ENCODE results near the gene PDE4D. TPM values are rescaled to one million over a fixed set of nuclear protein-coding genes. Genes with fewer than 3 reads are reported as not detected.

The PDE4D gene
- total RNA-seq, 2 experiments from 2014 or later: 40.5 to 41.2 TPM

DNA sequence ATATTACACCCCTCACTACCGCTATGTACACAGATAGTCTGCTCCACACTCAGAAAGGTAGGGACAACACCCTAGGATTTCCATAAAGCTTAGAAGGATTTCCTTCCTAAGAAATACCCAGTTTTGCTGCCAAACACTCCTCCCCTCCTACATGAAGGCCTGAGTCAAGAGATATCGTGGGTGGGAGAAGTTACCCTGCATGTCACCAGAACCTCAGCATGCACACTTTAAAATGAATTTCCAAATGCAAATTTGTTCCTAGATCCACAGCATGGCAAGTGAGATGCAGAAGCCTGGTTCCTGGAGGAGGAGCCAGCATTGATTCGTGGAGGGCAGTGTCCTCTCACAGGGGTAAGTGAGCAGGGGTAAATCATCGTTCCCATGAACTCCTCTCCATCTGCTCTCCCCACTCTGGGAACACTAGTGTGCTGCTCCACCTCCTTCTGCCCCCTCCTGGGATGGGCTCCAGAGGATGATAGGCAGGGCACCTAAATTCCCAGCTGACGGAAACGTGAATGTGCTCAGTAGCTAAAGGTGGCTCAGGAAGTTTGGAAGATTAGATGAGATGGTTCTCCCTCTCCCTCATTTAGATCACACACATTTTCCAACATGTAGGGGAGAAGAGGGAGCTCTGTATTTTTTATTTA, 76.7 kb downstream of the PDE4D start:
- DNase-seq: no peak
- Mint-ChIP-seq H3K27me3 (ENCODE audit: low read depth) (peaks cover 5% of the 10 kb centered on the region), H3K4me3 (no peak overlapping the region), H3K4me1 (ENCODE audit: low read depth) (no peaks in the 10 kb centered on the region), H3K27ac (no peak overlapping the region), H3K9me3 (no peaks in the 10 kb centered on the region), H3K36me3 (ENCODE audit: low read depth) (no peaks in the 10 kb centered on the region)
- CTCF ChIA-PET: interaction anchor here (0.6 kb wide), 1 partner anchor 13 kb away, joined by 3 read pairs; no protein-coding TSS in a partner anchor
- intact Hi-C loops (cut with micrococcal nuclease): no loop called here

DNA sequence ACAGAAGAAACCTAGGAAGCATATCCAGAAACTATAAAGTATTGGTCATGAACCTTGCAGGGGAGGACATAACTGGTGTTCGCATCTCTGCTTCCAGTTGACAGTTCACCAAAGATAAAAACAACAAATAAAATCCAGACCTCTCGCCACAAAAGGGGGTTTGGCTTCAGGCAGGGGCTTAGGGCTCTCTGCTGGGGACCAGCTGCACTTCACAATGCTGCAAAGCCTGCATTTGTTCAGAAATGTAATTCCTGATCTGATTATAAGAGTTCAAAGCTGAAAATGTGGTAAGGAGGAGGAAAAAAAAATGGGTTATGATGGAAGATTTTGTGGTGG, 79.0 kb downstream of the PDE4D start:
- CTCF ChIA-PET: interaction anchor here (0.9 kb wide), 1 partner anchor 227 kb away, joined by 3 read pairs; no protein-coding TSS in a partner anchor
- H3K27ac Mint-ChIP-seq: no peak overlapping the region

DNA sequence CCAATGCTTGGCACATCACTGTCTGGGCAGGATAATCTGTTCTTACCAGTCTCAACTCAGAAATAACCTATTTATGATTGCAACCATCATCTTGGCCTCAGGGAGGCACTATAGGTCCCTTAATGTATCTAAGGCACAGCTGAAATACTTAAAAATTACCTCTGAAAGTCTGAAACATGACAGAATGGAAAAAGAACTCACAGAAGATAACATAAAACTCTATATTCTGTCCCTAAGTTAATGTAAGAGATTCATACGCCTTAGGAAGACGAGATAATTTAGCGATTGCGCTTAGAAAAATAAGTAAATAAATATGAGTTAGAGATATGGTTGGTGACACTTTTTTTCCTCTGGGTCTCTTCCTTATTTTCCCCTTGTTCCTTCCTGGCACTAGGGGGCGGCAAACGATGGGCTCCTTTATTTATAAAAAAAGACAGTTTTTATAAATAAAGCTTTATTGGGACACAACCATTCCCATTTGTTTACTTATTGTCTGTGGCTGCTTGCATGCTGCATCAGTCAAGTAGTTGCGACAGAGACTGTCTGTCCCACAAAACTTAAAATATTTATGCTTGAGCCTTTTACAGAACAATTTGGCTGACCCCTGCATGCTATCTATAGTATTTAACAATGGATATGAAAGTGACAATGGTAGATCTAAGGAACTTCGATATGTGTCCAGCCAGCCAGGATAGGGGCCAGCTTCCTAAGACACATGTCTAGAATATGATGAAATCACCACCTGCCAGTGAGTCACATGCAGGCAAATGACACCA, 79.6 kb downstream of the PDE4D start:
- Mint-ChIP-seq H3K27ac (no peak overlapping the region), H3K36me3 (ENCODE audit: low read depth) (no peaks in the 10 kb centered on the region), H3K9me3 (no peaks in the 10 kb centered on the region), H3K4me3 (no peak overlapping the region), H3K4me1 (ENCODE audit: low read depth) (no peaks in the 10 kb centered on the region), H3K27me3 (ENCODE audit: low read depth) (peaks cover 10% of the 10 kb centered on the region)
- CTCF ChIA-PET: interaction anchor here (0.7 to 0.9 kb wide), 2 partner anchors 21 to 228 kb away, joined by 3 read pairs; no protein-coding TSS in a partner anchor
- DNase-seq: peak; percentile 46
- intact Hi-C loops (cut with micrococcal nuclease): loop anchor here (1.0 to 5.0 kb wide), 4 partner anchors 347 to 1133 kb away; partner anchors contain the start of genes ERCC8 and NDUFAF2

More for the DNA sequence above, 79.0 kb downstream of the PDE4D start:
- intact Hi-C loops (cut with micrococcal nuclease): loop anchor here (5.0 kb wide), 2 partner anchors 773 to 1133 kb away; partner anchors contain the start of genes ERCC8 and NDUFAF2
- H3K4me3 Mint-ChIP-seq: no peak overlapping the region
- no peaks in the 10 kb centered on the region for H3K4me1 Mint-ChIP-seq (ENCODE audit: low read depth)
- peaks cover 10% of the 10 kb centered on the region for H3K27me3 Mint-ChIP-seq (ENCODE audit: low read depth)
- H3K36me3 Mint-ChIP-seq (ENCODE audit: low read depth): no peaks in the 10 kb centered on the region
- DNase-seq: no peak
- H3K9me3 Mint-ChIP-seq: no peaks in the 10 kb centered on the region

DNA sequence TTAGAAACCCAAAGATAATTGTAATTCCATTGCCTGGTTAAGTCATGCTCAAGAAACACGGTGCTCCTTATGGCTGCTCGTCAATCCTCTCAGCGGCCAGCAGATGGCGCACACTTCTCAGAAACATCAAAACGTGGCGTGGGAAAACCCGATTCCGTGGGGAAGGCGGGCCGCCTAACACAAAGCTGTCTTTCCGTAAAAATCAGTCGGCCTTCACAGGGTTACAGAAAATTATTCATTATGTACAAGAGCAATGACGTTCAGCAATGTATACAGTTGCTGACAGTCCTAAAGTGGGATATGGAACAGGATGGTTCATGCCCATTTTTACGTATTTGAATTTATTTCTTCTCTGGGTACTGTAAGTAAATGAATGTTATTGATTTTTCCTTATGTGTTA, 83.5 kb downstream of the PDE4D start:
- Mint-ChIP-seq H3K27ac (no peak overlapping the region), H3K4me1 (ENCODE audit: low read depth) (no peaks in the 10 kb centered on the region), H3K4me3 (no peak overlapping the region), H3K27me3 (ENCODE audit: low read depth) (peaks cover 10% of the 10 kb centered on the region), H3K36me3 (ENCODE audit: low read depth) (no peaks in the 10 kb centered on the region), H3K9me3 (no peaks in the 10 kb centered on the region)
- CTCF ChIA-PET: interaction anchor here (0.6 to 2.2 kb wide), 7 partner anchors 8 to 700 kb away, joined by 3 to 8 read pairs (median 3); no protein-coding TSS in a partner anchor
- intact Hi-C loops (cut with micrococcal nuclease): loop anchor here (1.0 to 5.0 kb wide), 5 partner anchors 477 to 1137 kb away; partner anchors contain the start of genes ERCC8 and NDUFAF2
- peak; percentile 73 for DNase-seq

DNA sequence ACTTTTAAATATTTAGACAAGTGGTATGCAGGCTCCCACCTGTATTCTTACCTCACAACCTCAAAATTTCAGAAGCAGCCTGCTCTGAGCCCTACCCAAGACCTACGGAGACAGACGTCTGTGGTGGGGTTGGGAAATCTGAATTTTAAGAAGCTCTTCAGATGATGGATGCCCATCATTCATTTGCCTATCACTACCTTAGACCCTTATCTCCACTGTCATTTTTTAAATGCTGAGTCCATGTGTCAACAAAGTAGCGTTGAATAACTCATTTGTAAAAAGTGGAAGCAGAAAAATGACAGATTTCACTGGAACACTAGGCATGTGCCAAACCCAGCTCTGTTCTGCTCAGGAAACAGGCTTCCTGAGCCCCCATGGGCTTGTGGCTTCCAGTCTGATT, 85.7 kb downstream of the PDE4D start:
- no peak for DNase-seq
- no peaks in the 10 kb centered on the region for H3K4me1 Mint-ChIP-seq (ENCODE audit: low read depth)
- CTCF ChIA-PET: interaction anchor here (0.8 kb wide), 1 partner anchor 11 kb away, joined by 5 read pairs; no protein-coding TSS in a partner anchor
- peaks cover 13% of the 10 kb centered on the region for H3K27me3 Mint-ChIP-seq (ENCODE audit: low read depth)
- H3K36me3 Mint-ChIP-seq (ENCODE audit: low read depth): no peaks in the 10 kb centered on the region
- H3K4me3 Mint-ChIP-seq: no peak overlapping the region
- no peaks in the 10 kb centered on the region for H3K9me3 Mint-ChIP-seq
- no peak overlapping the region for H3K27ac Mint-ChIP-seq
- intact Hi-C loops (cut with micrococcal nuclease): no loop called here

DNA sequence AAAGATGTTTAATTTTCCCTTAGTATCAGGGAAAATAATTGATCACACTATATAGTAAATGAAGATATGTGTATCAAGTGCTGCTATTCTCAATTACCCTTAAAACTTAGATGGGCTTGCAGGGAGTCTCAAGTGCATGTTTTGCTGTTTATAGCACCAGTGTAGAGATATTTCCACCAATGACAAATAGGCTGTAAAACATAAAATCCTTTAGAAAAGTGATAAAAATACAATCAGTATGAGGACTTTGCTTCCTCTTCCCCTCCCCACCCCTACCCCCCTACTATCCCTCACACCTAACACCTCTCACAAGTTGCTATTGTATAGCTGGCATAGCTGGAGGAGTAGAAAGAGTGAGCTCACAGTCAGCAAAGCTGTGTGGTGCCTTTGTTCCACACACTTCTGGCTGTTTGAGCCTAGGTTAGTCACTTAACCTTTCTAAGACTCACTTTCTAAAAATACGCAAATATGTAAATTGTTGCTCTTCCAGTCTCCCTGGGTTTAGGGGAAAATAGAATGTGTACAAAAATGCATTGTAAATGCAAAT, 93.1 kb downstream of the PDE4D start:
- Mint-ChIP-seq H3K4me1 (ENCODE audit: low read depth) (no peaks in the 10 kb centered on the region), H3K36me3 (ENCODE audit: low read depth) (no peaks in the 10 kb centered on the region), H3K4me3 (no peak overlapping the region), H3K27me3 (ENCODE audit: low read depth) (peaks cover 3% of the 10 kb centered on the region), H3K27ac (no peak overlapping the region), H3K9me3 (no peaks in the 10 kb centered on the region)
- CTCF ChIA-PET: interaction anchor here (0.7 to 2.5 kb wide), 14 partner anchors 11 to 615 kb away, joined by 3 to 21 read pairs (median 3); no protein-coding TSS in a partner anchor
- intact Hi-C loops (cut with micrococcal nuclease): loop anchor here (1.0 to 5.0 kb wide), 6 partner anchors 76 to 913 kb away; no protein-coding TSS in a partner anchor
- DNase-seq: no peak

DNA sequence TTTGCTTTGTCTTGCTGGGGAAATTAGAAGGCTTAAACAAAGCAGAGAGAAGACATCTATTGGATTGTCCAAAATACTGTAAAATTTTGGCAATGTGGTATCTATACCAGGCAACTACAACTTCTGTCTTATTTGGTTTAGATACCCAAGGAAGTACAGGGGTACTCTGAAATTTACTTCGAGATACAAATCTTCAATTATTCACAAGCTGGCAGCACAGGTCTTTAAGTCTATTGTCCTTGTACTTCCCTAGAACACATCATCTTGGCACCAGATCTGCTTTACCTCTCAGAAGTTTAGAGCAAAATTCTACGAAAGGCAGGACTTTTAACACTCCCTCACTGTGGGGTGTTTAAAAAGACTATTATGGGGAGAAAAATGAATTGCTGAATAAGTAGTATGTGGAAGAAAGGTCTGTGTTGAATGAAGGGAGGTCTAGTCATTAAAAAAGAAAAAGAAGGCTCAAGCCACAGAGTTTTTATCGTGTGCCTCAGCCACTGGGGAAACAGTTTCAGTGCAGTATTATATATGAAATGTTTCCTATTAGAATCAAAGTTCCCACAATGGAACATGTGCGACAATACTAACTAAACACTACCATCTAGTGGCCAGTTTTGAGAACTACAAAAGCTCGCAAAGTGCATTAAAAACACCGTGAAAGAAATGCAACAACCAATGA, 93.7 kb downstream of the PDE4D start:
- Mint-ChIP-seq H3K4me3 (no peak overlapping the region), H3K27ac (no peak overlapping the region), H3K9me3 (no peaks in the 10 kb centered on the region), H3K36me3 (ENCODE audit: low read depth) (no peaks in the 10 kb centered on the region), H3K27me3 (ENCODE audit: low read depth) (peaks cover 7% of the 10 kb centered on the region), H3K4me1 (ENCODE audit: low read depth) (no peaks in the 10 kb centered on the region)
- intact Hi-C loops (cut with micrococcal nuclease): loop anchor here (1.0 to 10.0 kb wide), 7 partner anchors 76 to 913 kb away; no protein-coding TSS in a partner anchor
- CTCF ChIA-PET: interaction anchor here (1.0 to 2.5 kb wide), 11 partner anchors 11 to 614 kb away, joined by 3 to 21 read pairs (median 5); no protein-coding TSS in a partner anchor
- peak; percentile 30 for DNase-seq

DNA sequence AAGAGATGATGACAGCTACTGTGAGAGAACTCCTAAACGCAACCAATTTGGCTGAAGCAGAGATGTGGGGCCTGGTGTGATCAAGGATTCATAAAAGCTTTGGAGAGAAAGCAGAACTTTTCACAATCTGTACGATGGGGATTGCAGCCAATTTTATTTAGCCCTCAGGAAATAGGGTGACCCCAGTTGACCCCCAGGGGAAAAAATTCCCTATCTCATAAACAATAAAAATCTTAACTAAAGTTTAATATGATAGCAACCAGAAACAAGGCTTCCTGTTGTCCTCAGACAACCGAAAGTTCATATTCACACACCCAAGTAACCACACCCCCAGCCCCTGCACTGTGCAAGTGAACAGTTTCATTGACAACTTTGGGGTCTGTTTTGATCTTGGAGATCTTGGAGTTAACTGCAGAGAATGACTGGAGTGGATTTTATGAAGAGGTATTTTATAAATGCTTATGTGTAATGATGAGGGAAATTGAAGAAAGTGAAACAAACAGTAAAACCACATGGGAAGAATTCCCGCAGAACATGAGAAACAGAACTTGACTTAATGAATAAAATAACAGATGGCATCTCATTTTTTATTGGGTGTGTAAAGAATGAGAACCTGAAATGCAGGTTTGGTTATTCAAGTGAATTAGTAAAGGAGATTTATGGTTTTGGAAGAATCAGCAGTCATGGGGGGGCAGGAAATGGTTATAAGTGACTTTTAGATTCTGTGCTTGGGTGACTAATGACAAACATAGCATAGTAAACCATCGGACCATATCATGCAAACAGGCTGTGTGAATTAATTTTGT, 94.5 kb downstream of the PDE4D start:
- Mint-ChIP-seq H3K4me1 (ENCODE audit: low read depth) (peaks cover 4% of the 10 kb centered on the region), H3K9me3 (no peaks in the 10 kb centered on the region), H3K27ac (no peak overlapping the region), H3K27me3 (ENCODE audit: low read depth) (peaks cover 8% of the 10 kb centered on the region), H3K4me3 (no peak overlapping the region), H3K36me3 (ENCODE audit: low read depth) (no peaks in the 10 kb centered on the region)
- intact Hi-C loops (cut with micrococcal nuclease): loop anchor here (10.0 kb wide), 1 partner anchor 204 kb away; no protein-coding TSS in a partner anchor
- CTCF ChIA-PET: interaction anchor here (0.6 to 2.5 kb wide), 3 partner anchors 11 to 411 kb away, joined by 3 to 21 read pairs (median 3); no protein-coding TSS in a partner anchor
- no peak for DNase-seq

DNA sequence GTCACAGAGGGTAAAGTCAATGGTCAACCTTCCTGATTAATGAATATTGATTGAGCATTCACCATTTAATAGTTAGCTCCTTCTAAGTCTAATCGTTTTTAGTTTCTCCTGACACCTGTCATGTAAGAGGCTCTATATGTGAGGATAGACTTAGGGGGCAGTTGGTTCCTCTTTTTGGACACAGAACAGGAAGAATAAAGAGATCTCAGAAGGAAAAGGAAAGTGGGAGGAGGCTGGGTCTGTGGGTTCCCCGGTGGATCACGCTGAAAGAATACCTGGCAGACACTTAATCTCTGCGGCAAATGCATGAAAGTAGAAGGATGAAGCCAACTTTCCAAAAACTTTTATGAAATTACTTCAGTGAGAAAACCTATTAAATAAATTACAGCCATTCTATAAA, 98.4 kb downstream of the PDE4D start:
- Mint-ChIP-seq H3K27me3 (ENCODE audit: low read depth) (peaks cover 11% of the 10 kb centered on the region), H3K4me1 (ENCODE audit: low read depth) (peaks cover 16% of the 10 kb centered on the region), H3K27ac (no peak overlapping the region), H3K36me3 (ENCODE audit: low read depth) (no peaks in the 10 kb centered on the region), H3K9me3 (no peaks in the 10 kb centered on the region), H3K4me3 (no peak overlapping the region)
- DNase-seq: no peak
- intact Hi-C loops (cut with micrococcal nuclease): loop anchor here (10.0 kb wide), 1 partner anchor 200 kb away; no protein-coding TSS in a partner anchor
- CTCF ChIA-PET: interaction anchor here (1.0 to 1.6 kb wide), 2 partner anchors 35 to 606 kb away, joined by 3 read pairs; no protein-coding TSS in a partner anchor

DNA sequence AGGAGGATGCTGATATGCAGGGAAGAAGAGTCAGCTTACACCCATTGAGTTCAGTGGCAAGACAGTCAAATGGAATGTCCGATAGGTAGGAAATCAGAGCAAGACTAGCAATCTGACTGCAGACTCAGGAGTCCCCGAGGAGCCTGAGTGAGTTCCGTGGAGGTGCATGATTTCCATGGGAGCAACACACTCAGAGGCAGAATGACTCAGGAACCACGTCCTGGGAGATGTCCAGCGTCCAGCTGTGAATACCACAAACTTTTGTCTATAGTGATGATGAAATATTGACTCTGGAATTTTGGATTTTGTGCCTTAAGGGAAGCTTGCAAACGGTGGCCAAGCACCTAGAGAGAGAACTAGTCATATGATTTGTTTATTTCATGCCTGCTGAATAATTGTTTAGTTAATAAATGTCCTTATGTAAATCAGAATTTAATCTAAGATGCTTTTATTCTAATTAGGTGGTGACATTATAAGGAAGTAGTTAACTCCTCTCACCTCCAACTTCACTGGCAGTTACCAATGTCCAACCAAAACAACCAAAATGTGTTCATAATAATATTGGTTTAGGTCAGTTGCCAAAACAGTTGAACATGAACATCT, 100.4 kb downstream of the PDE4D start:
- intact Hi-C loops (cut with micrococcal nuclease): loop anchor here (5.0 to 10.0 kb wide), 2 partner anchors 198 to 556 kb away; no protein-coding TSS in a partner anchor
- CTCF ChIA-PET: no interaction called here

More for the DNA sequence above, 100.4 kb downstream of the PDE4D start:
- H3K36me3 Mint-ChIP-seq (ENCODE audit: low read depth): no peaks in the 10 kb centered on the region
- no peak overlapping the region for H3K4me3 Mint-ChIP-seq
- peaks cover 20% of the 10 kb centered on the region for H3K4me1 Mint-ChIP-seq (ENCODE audit: low read depth)
- DNase-seq: no peak
- H3K9me3 Mint-ChIP-seq: no peaks in the 10 kb centered on the region
- H3K27me3 Mint-ChIP-seq (ENCODE audit: low read depth): peaks cover 13% of the 10 kb centered on the region
- no peak overlapping the region for H3K27ac Mint-ChIP-seq
